Measurements from ENCODE around the gene ZNF584.

Gene ZNF584

DNA sequence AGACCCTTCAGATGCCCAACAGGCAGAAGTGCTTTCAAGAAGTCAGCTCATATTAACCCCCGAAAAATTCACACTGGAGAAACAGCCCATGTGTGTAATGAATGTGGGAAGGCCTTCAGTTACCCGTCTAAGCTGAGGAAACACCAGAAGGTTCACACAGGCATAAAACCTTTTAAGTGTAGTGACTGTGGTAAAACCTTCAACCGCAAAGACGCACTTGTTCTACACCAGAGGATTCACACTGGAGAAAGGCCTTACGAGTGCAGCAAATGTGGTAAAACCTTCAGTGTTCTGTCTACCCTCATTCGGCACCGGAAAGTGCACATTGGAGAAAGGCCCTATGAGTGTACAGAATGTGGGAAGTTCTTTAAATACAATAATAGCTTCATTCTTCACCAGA lies 8.6 kb downstream of the ZNF584 start (continued):
- TF ChIP-seq ZNF585B (tag by site-specific recombination; IDR thresholded peaks at IDR 0.05) = no peak
- TF ChIP-seq ZNF707 (tag by site-specific recombination; IDR thresholded peaks at IDR 0.05) = no peak
- TF ChIP-seq, protein P1, sequence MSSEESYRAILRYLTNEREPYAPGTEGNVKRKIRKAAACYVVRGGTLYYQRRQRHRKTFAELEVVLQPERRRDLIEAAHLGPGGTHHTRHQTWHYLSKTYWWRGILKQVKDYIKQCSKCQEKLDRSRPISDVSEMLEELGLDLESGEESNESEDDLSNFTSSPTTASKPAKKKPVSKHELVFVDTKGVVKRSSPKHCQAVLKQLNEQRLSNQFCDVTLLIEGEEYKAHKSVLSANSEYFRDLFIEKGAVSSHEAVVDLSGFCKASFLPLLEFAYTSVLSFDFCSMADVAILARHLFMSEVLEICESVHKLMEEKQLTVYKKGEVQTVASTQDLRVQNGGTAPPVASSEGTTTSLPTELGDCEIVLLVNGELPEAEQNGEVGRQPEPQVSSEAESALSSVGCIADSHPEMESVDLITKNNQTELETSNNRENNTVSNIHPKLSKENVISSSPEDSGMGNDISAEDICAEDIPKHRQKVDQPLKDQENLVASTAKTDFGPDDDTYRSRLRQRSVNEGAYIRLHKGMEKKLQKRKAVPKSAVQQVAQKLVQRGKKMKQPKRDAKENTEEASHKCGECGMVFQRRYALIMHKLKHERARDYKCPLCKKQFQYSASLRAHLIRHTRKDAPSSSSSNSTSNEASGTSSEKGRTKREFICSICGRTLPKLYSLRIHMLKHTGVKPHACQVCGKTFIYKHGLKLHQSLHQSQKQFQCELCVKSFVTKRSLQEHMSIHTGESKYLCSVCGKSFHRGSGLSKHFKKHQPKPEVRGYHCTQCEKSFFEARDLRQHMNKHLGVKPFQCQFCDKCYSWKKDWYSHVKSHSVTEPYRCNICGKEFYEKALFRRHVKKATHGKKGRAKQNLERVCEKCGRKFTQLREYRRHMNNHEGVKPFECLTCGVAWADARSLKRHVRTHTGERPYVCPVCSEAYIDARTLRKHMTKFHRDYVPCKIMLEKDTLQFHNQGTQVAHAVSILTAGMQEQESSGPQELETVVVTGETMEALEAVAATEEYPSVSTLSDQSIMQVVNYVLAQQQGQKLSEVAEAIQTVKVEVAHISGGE (tag by site-specific recombination; conservative IDR thresholded peaks at IDR 0.05; ENCODE audit: low read depth) = no peak
- TF ChIP-seq, protein P2, sequence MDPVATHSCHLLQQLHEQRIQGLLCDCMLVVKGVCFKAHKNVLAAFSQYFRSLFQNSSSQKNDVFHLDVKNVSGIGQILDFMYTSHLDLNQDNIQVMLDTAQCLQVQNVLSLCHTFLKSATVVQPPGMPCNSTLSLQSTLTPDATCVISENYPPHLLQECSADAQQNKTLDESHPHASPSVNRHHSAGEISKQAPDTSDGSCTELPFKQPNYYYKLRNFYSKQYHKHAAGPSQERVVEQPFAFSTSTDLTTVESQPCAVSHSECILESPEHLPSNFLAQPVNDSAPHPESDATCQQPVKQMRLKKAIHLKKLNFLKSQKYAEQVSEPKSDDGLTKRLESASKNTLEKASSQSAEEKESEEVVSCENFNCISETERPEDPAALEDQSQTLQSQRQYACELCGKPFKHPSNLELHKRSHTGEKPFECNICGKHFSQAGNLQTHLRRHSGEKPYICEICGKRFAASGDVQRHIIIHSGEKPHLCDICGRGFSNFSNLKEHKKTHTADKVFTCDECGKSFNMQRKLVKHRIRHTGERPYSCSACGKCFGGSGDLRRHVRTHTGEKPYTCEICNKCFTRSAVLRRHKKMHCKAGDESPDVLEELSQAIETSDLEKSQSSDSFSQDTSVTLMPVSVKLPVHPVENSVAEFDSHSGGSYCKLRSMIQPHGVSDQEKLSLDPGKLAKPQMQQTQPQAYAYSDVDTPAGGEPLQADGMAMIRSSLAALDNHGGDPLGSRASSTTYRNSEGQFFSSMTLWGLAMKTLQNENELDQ (tag by site-specific recombination; IDR thresholded peaks at IDR 0.05; ENCODE audit: low read depth) = no peak
- TF ChIP-seq, protein P3, sequence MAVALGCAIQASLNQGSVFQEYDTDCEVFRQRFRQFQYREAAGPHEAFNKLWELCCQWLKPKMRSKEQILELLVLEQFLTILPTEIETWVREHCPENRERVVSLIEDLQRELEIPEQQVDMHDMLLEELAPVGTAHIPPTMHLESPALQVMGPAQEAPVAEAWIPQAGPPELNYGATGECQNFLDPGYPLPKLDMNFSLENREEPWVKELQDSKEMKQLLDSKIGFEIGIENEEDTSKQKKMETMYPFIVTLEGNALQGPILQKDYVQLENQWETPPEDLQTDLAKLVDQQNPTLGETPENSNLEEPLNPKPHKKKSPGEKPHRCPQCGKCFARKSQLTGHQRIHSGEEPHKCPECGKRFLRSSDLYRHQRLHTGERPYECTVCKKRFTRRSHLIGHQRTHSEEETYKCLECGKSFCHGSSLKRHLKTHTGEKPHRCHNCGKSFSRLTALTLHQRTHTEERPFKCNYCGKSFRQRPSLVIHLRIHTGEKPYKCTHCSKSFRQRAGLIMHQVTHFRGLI (tag by site-specific recombination; IDR thresholded peaks at IDR 0.05) = no peak
- no peak for TF ChIP-seq ZNF654 (tag by site-specific recombination; IDR thresholded peaks at IDR 0.05; ENCODE audit: low read depth)
- no peak for TF ChIP-seq ZNF274 (IDR thresholded peaks at IDR 0.05; ENCODE audit: low read length)
- no peak for TF ChIP-seq ZNF274 (tag by site-specific recombination; IDR thresholded peaks at IDR 0.05; ENCODE audit: borderline replicate concordance)
- TF ChIP-seq ZNF391 (tag by site-specific recombination; IDR thresholded peaks at IDR 0.05; ENCODE audit: borderline replicate concordance, low read depth) = no peak

DNA sequence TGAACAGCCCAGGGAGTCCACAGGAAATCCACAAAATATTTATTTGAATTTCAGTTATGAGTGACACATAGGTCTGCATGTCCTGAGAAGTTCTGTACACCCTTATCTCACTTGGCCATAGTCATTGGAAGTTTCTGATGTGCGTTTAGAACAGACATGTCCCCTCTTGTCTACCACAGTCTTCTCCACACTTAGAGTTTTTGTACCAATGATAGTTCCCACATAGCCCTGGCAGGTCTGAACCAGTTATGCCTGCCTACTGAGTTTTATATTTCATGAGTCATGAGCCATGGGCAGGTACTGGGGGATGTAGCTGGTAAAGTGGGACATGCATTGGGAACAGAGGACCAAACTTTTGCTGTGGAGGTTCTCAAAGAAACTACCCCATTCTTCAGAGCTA lies 20.2 kb downstream of the ZNF584 start:
- CTCF ChIA-PET = no interaction called here

More for the DNA sequence above, 20.2 kb downstream of the ZNF584 start:
- TF ChIP-seq ZNF112 (tag by site-specific recombination; IDR thresholded peaks at IDR 0.05) (no peak), ZNF211 (tag by site-specific recombination; IDR thresholded peaks at IDR 0.05; ENCODE audit: low read depth) (no peak), ZNF341 (tag by site-specific recombination; IDR thresholded peaks at IDR 0.05; ENCODE audit: low read depth) (no peak), HOXD13 (CRISPR knock-in tag; IDR thresholded peaks at IDR 0.05; ENCODE audit: borderline replicate concordance) (no peak), SP3 (tag by site-specific recombination; IDR thresholded peaks at IDR 0.05) (no peak), ZNF266 (tag by site-specific recombination; IDR thresholded peaks at IDR 0.05; ENCODE audit: low read depth) (no peak), ZNF776 (tag by site-specific recombination; IDR thresholded peaks at IDR 0.05; ENCODE audit: borderline replicate concordance) (no peak)
- TF ChIP-seq, protein P4, sequence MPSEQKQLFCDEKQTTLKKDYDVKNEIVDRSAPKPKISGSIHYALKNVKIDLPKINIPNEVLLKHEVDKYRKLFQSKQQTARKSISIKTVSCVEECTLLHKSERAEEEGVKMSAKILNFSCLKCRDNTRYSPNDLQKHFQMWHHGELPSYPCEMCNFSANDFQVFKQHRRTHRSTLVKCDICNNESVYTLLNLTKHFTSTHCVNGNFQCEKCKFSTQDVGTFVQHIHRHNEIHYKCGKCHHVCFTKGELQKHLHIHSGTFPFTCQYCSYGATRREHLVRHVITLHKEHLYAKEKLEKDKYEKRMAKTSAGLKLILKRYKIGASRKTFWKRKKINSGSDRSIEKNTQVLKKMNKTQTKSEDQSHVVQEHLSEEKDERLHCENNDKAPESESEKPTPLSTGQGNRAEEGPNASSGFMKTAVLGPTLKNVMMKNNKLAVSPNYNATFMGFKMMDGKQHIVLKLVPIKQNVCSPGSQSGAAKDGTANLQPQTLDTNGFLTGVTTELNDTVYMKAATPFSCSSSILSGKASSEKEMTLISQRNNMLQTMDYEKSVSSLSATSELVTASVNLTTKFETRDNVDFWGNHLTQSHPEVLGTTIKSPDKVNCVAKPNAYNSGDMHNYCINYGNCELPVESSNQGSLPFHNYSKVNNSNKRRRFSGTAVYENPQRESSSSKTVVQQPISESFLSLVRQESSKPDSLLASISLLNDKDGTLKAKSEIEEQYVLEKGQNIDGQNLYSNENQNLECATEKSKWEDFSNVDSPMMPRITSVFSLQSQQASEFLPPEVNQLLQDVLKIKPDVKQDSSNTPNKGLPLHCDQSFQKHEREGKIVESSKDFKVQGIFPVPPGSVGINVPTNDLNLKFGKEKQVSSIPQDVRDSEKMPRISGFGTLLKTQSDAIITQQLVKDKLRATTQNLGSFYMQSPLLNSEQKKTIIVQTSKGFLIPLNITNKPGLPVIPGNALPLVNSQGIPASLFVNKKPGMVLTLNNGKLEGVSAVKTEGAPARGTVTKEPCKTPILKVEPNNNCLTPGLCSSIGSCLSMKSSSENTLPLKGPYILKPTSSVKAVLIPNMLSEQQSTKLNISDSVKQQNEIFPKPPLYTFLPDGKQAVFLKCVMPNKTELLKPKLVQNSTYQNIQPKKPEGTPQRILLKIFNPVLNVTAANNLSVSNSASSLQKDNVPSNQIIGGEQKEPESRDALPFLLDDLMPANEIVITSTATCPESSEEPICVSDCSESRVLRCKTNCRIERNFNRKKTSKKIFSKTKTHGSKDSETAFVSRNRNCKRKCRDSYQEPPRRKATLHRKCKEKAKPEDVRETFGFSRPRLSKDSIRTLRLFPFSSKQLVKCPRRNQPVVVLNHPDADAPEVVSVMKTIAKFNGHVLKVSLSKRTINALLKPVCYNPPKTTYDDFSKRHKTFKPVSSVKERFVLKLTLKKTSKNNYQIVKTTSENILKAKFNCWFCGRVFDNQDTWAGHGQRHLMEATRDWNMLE (tag by site-specific recombination; conservative IDR thresholded peaks at IDR 0.05; ENCODE audit: low read depth) = no peak
- Histone ChIP-seq H3K27ac (ENCODE audit: extremely low read depth, low read depth, low read length) (no peak overlapping the region), H3K4me3 (ENCODE audit: low read depth, low read length) (no peak overlapping the region), H3K4me1 (ENCODE audit: control insufficient read depth, insufficient read depth, low read length) (no peaks in the 10 kb centered on the region), H3K36me3 (ENCODE audit: control insufficient read depth in 2 of 2, insufficient read depth in 1 of 2, low read length in 2 of 2) (peaks cover 3 to 34% of the 10 kb centered on the region in 2 experiments; a peak in 2 of 3 replicates), H3K9me3 (ENCODE audit: control insufficient read depth, insufficient read depth, low read depth, low read length) (no peaks in the 10 kb centered on the region)
- POLR2A ChIA-PET = interaction anchor here (2.1 kb wide), 1 partner anchor 20 kb away, joined by 10 read pairs; the partner anchor contains the start of gene ZNF584
